ENCODE measurements around the gene ZNF736.
"Not testable (repeated sequence)": the region's sequence is repeated elsewhere in the genome, so short reads cannot be mapped to it uniquely, and the experiment has no call there.

The ZNF736 gene

GRCh38 chr7:64313740-64314491, at the start of gene ZNF736:
TSS of gene ZNF736 (plus strand) at chr7:64313961. CDS start at chr7:64314151, 190 bp downstream.
- peak; percentile 92 for DNase-seq

DNA sequence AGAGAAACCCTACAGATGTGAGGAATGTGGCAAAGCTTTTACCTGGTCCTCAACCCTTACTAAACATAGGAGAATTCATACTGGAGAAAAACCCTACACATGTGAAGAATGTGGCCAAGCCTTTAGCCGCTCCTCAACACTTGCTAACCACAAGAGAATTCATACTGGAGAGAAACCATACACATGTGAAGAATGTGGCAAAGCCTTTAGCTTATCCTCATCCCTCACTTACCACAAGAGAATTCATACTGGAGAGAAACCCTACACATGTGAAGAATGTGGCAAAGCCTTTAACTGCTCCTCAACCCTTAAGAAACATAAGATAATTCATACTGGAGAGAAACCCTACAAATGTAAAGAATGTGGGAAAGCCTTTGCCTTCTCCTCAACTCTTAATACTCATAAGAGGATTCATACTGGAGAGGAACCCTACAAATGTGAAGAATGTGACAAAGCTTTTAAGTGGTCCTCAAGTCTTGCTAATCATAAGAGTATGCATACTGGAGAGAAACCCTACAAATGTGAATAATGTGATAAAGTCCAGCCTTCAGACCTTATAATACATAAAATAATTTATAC, 47.3 kb upstream of the ZNF736 start:
- DNase-seq: no peak

DNA sequence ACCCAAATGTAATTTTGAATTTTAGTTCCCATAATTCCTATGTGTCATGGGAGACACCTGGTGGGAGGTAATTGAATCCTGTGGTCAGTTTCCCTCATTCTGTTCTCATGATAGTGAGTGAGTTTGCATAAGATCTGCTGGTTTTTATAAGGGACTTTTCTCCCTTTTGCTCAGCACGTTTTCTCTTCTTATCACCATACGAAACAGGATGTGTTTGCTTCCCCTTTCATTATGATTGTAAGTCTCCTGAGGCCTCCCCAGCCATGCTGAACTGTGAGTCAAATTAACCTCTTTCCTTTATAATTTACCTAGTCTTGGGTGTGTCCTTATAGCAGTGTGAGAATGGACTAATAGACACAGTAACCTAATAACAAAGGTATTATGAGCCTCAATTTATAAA, 36.1 kb upstream of the ZNF736 start:
- DNase-seq: no peak

DNA sequence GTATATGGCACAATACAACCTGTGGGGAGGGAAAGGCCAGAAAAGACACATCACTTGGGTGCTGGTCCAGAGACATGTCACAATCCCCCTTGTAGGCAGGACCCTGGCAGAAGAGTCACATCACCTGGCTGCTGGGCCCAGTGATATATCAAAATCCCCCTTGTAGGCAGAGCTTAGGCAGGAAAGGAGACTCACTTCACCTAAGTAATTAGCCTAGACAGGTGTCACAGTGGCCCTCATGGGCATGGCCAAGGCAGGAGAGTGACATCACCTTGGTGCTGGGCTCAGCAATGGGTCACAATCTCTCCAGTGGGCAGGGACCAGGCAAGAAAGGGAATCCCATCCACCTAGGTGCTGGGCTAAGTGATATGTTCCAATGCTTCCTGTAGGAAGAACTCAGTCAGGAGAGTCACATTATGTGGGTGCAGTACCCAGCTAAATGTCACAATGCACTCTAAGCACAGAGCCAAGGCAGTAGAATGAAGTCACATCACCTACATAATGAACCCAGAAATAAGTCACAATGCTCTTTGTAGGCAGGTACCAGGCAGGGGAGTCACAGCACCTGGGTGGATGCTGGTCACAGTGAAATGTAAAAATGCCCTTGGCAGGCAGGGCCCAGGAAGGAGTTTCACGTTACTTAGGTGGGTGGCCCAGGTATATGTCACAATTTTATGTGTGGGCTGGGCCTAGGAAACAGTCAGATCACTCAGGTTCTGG, 18.9 kb upstream of the ZNF736 start:
- DNase-seq: no peak

DNA sequence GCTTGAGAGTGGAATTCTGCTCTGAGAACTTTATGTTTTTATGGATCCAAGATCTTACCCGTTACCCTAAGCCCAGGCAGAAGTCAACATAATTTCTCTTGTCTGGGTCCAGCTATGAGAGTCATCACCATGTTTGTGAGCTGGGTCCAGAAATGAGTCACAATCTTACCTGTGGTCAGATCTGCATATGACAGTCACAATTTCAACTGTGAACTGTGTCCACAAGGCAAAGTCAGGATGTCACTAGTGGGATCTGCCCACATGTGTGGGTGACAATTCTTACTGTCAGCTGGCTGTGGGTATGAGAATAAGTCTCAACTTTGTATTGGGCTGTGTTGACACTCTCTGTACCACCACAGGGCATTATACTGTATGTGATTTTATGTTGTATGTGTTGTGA, 16.3 kb upstream of the ZNF736 start:
- not testable (repeated sequence) for DNase-seq

- DNase-seq: no peak
These were observed 12.9 kb upstream of the ZNF736 start for GRCh38 chr7:64300641-64301405.

DNA sequence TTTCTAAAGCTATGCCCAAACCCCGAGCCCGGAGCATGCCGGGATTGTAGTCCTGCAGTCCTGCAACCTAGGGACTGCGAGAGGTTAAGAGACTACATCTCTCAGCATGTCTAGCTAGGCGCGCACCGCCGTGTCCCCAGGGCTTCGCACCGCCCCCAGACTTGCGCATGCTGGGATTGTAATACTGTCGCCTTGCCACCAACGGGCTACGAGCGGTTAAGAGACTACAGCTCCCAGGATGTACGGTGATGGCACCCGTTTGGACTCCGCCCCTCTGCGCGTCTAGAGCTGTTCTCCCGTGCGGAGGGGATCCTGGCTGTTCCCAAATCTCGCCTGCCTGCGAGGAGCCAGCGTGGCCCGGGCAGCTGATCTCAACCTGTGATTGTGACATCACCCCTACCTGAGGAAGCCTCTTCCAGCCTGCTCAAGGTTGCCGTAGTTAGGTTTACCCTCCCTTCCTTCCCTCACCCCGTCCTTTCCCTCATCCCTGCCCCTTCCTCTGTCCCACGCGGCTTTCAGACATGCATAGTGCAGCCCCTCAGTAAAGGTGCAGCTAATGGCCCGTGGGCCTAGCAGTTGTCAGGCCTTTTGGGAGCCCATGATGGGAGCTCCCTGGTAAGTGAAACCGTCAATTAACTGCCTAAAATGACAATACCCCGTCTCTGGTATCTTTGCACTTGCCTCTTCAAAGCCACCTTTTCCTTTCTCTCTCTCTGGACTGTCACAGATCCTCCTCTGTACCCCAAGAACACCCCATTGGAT, 6.3 kb upstream of the ZNF736 start:
- peak; percentile 49 for DNase-seq

GRCh38 chr7:64308016-64308270, 5.8 kb upstream of the ZNF736 start:
- no peak for DNase-seq

GRCh38 chr7:64310426-64310825, 3.3 kb upstream of the ZNF736 start:
- DNase-seq: no peak

- no peak for DNase-seq
These were observed 935 bp upstream of the ZNF736 start for GRCh38 chr7:64312826-64313225.

GRCh38 chr7:64314566-64314965, 805 bp downstream of the ZNF736 start:
- DNase-seq: no peak

DNA sequence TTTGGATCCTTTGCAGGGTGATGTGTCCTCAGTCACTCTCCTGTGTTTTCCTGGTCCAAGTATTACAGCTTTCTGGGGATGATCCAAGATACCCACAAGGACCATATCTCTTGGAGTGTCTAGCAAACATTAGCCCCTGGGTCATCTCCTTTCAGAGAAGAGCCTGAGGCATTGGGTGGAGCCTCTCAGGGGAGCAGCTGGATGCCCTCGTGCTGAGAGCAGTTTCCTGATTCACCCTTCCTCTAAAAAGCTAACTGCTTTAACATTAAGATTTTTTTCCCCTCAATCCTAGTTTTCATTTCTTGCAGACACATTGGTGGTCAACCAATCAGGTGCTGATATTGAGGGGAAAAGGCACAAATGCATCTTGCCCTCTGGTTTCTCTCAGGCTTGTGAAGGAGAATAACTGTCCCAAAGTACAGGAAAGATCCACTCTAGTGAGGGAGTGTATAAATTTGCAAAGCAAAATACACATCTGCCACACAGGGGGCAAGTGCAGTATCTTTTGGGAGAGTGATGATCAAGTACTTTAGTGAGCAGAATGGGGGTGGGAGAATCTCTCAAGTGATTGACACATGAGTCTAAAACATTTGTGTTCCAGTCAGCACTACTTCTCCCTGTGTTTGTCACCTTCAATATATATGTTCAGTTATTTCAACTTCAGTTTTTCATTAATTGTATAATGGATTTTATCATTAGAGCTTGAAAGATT, 2.4 kb downstream of the ZNF736 start:
- not testable (repeated sequence) for DNase-seq

DNA sequence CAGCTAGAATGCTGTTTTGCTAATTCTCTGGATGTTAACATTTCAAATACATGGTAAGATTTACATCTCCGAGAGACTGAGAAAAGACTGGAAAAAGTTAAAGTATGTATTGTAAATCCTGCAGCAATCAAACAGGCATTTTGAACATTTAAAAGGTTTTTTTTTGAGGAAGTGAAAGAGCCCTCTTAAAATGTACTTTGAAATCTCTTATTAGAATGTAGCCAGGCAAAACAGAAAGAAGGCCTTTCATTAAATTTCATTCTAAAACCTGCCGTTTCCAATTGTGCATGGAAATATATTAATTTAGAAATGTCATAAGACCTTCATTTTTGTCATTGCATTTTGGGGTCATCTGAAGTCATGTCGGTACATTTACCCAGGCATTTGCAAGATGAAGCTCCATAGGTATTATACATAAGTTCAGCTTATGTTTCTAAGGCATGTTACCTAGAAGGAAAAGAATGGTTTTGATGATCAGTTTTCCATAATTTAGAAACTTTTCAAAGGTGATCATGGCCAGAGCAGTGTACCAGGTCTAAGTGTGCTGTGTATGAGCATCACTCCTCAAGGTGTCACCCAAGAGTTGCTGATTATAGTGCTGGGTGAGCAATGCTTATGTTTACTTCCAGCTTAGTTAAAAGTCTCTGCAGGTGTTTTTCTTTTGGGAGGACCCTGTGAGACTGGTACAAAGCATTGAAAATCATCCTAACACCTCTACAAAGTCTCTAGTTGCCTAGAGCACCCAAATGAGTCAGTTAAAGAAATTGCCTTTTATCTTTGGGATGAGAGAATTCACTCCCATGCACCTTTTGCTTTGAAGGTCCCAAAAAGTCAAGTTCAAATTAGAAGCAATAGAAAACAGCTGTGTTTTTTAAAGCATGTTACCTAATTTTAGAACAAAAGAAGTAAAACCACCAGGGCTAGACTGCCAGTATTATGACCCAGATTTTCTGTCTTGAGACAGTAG, 7.1 kb downstream of the ZNF736 start:
- DNase-seq: no peak

DNA sequence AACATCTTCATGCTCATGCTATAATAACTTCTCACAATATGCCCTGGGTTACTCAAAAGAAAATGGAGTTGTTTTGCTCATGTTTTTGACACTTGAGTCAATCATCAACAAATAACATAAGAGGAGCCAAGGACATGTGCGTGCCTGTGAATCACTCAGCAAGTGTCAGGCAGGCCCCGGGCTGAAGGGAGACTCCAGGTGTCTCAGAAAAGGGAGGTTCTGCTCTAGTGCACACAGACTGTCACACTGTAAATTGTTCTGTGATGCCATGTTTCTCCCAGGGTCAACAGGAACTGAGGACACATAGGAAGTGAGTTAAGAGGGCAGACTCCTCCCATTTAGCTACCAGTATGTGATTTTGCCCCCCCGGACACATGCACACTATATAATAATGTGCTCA, 10.4 kb downstream of the ZNF736 start:
- not testable (repeated sequence) for DNase-seq

DNA sequence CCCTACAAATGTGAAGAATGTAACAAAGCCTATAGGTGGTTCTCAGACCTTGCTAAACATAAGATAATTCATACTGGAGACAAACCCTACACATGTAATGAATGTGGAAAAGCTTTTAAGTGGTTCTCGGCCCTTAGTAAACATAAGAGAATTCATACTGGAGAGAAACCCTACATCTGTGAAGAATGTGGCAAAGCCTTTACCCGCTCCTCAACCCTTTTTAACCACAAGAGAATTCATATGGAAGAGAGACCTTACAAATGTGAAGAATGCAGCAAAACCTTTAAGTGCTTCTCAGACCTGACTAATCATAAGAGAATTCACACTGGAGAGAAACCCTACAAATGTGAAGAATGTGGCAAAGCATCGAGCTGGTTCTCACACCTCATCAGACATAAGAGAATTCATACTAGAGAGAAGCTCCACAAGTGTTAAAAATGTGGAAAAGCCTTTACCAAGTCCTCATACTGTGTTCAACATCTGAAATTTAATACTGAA, 35.0 kb downstream of the ZNF736 start:
- DNase-seq: not testable (repeated sequence)

DNA sequence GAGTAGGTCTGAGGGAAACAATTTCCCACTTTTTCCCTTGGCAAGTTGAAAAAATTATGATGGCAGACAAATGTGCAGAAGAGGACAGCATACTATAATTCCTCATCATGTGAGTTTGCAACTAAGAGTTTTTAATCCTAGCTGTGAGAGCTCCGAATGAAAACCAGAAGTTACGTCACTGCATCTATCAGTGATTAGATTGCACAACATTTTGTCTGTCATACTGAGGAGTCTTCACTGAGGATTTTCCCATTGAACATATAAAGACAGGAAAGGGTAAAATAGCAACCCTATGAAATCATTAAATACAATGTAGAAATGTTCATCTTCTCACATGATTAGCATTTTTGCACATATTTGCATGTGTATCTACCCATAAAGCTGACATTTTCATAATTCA, 45.8 kb downstream of the ZNF736 start:
- no peak for DNase-seq

DNA sequence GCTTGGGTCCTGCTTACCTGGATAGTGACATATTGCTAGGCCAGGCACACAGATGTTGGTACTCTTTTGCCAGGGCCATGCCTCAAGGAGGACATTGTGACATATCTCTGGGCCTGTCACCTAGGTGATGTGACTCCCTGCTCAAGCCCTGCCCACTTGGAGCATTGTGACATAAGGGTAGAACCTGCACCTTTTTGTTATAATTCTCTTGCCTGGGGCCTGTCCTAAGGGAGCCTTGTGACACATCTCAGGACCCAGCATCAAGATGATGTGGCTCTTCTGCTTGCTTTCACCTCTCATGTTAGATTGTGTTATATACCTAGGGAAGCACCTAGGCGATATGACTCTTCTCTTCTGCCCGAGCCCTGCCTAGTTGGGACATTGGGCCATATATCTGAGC, 57.4 kb downstream of the ZNF736 start:
- DNase-seq: no peak

DNA sequence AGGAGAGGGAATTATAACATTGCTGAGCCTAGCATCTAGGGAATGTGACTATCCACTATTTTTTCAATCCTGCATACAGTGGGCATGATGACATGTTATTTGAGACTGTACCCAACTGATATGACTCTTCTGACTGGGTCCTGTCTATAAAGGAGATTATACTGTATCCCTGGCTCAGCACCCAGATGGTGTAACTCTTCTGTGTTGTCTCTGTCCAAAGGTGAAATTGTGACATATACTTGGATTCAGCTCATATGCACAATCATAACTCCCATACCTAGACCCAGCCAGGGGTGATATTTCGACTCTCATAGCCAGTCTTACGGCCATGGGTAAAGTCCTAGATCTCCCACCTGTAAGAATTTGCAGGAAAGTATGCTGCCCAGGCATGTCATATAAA, 59.3 kb downstream of the ZNF736 start:
- no peak for DNase-seq

DNA sequence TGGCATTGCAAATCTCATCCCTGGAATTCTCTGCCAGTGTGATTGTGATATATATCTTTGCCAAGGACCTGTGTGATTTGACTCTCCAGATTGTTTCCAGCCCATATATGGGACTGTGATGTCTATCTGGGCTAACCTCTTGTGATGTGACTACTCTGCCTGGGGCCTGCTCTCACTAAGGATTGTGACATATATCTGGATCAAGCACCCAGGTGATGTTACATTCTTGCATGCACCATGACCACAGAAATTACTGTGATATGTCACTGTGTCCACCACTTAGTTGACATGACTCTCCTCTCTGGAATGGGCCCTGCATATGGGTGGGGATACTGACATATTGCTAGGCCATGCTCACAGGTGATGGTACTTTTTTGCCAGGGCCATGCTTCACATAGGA, 86.6 kb downstream of the ZNF736 start:
- DNase-seq: no peak

Measured in NCI-H1417 treated with DMSO at 0.1 percent for 48 hours (cell line).